OCI-LY7 (cell line): ENCODE data around the gene PKLR. TPM values are rescaled to one million over a fixed set of nuclear protein-coding genes. Genes with fewer than 3 reads are reported as not detected.
A peak's percentile ranks its signal among the peaks of the same experiment; 100 is the strongest.

Source experiments
- BruUV-seq: library from RNA; stranded (reverse); fragments of 400-500 nt; replicated peaks from 2 replicates; lab custom pipeline; 2021; lab: Mats Ljungman, UMichigan
- CTCF ChIA-PET: fragments of 300-600 bp; sonication (Branson Sonifier 250); formaldehyde crosslinking; loops from one replicate; lab custom pipeline; 2022; ENCODE audit warnings: antibody characterized with exemption; ENCODE audit not compliant: unreplicated experiment; lab: Charles Lee
- POLR2A ChIA-PET: fragments of 300-600 bp; sonication (Branson Sonifier 250); formaldehyde crosslinking; loops from one replicate; lab custom pipeline; 2022; ENCODE audit warnings: antibody characterized with exemption; lab: Charles Lee
- DNase-seq: peaks from one replicate; pipeline ENCODE4 v3.0.0-alpha.2; 2015; ENCODE audit warnings: low spot score
- H2AFZ ChIP-seq: fragments of 200-600 bp; sonication (generic), shearing (Covaris generic); 2 replicates; pipeline ENCODE4 v1.6.1; 2014; ENCODE audit warnings: mild to moderate bottlenecking, antibody characterized with exemption, low read length, moderate library complexity
- H3K27ac ChIP-seq: fragments of 200-600 bp; sonication (generic); 2 replicates; pipeline ENCODE4 v1.5.1; 2014; ENCODE audit warnings: mixed run types, low read depth, mild to moderate bottlenecking, moderate library complexity, low read length, inconsistent platforms; ENCODE audit not compliant: poor library complexity, severe bottlenecking
- H3K36me3 ChIP-seq: fragments of 200-600 bp; sonication (generic); 2 replicates; pipeline ENCODE4 v1.6.1; 2014; ENCODE audit warnings: mild to moderate bottlenecking, antibody characterized with exemption, low read length, moderate library complexity, mixed read lengths; ENCODE audit not compliant: insufficient read depth
- H3K4me1 ChIP-seq: fragments of 200-600 bp; sonication (generic); 2 replicates; pipeline ENCODE4 v1.5.1; 2014; ENCODE audit warnings: mild to moderate bottlenecking, low read length; ENCODE audit not compliant: insufficient read depth, poor library complexity, severe bottlenecking
- H3K4me2 ChIP-seq: fragments of 200-600 bp; sonication (generic); 2 replicates; pipeline ENCODE4 v1.6.1; 2014; ENCODE audit warnings: mild to moderate bottlenecking, low read length
- H3K4me3 ChIP-seq: fragments of 200-600 bp; sonication (generic); 2 replicates; pipeline ENCODE4 v1.5.1; 2014; ENCODE audit warnings: mild to moderate bottlenecking, low read depth, low read length; ENCODE audit not compliant: poor library complexity, severe bottlenecking
- H3K79me2 ChIP-seq: fragments of 200-600 bp; sonication (generic); 2 replicates; pipeline ENCODE4 v1.6.1; 2016; ENCODE audit warnings: low read depth, mild to moderate bottlenecking, low read length, moderate library complexity, mixed read lengths; ENCODE audit not compliant: insufficient read depth
- H3K9me2 ChIP-seq: fragments of 200-600 bp; sonication (generic); 2 replicates; pipeline ENCODE4 v1.6.1; 2016; ENCODE audit warnings: mild to moderate bottlenecking, low read length, mixed read lengths; ENCODE audit not compliant: insufficient read depth
- H3K9me3 ChIP-seq: fragments of 200-600 bp; sonication (generic); 2 replicates; pipeline ENCODE4 v1.6.1; 2014; ENCODE audit warnings: mild to moderate bottlenecking, mixed run types, low read length, mixed read lengths
- H4K20me1 ChIP-seq: fragments of 200-600 bp; sonication (generic); 2 replicates; pipeline ENCODE4 v1.6.1; 2014; ENCODE audit warnings: mild to moderate bottlenecking, antibody characterized with exemption, low read length, moderate library complexity, mixed read lengths; ENCODE audit not compliant: insufficient read depth
- CTCF ChIP-seq: fragments of 200-600 bp; sonication (generic); conservative IDR thresholded peaks from 2 replicates; pipeline ENCODE4 v1.5.1; 2014; ENCODE audit warnings: mild to moderate bottlenecking, antibody characterized with exemption, low read length, moderate library complexity, mixed read lengths
- EZH2phosphoT487 ChIP-seq: fragments of 200-600 bp; sonication (generic); IDR thresholded peaks from 2 replicates; pipeline ENCODE4 v1.6.1; 2018; ENCODE audit warnings: low read depth, borderline replicate concordance, mild to moderate bottlenecking, mixed run types, antibody characterized with exemption, low read length, moderate library complexity, mixed read lengths
- intact Hi-C: fragments of 100-400 bp; cut with micrococcal nuclease; formaldehyde crosslinking; loops from one replicate; pipeline ENCODE4 v1.10.0; 2022; ENCODE audit not compliant: unreplicated experiment
- total RNA-seq, 2 experiments: library from RNA; depleted of rRNA in 1 of 2; stranded (reverse); fragments of >200 nt in 1 of 2; shearing (Covaris generic) in 1 of 2; gene quantifications; 2 replicates each; pipeline ENCODE4 v1.2.3, GENCODE V29; 2014 to 2022

The PKLR gene
- total RNA-seq, 2 experiments from 2014 or later, result 0.19 to 0.51 TPM

GRCh38 chr1:155242805-155243358 is 58.4 kb downstream of the PKLR start:
- no peaks in the 10 kb centered on the region for H4K20me1 ChIP-seq
- peak overlapping the region; percentile 81 for H3K4me3 ChIP-seq
- TF ChIP-seq CTCF (no peak), EZH2phosphoT487 (no peak)
- H3K36me3 ChIP-seq, result 0 out of 2 replicates have a peak, but pooled peaks cover 7% of the 10 kb centered on the region
- H3K79me2 ChIP-seq, result peaks cover 16% of the 10 kb centered on the region; the same call in 1 of the 2 replicates
- intact Hi-C loops, result no loop called here
- peak overlapping the region; percentile 96 for H3K4me2 ChIP-seq
- CTCF ChIA-PET, result no interaction called here
- no peak overlapping the region for H2AFZ ChIP-seq
- no peaks in the 10 kb centered on the region for H3K9me2 ChIP-seq
- H3K27ac ChIP-seq, result peak overlapping the region; percentile 82
- no peak for DNase-seq
- no TSS peak for BruUV-seq
- POLR2A ChIA-PET, result interaction anchor here (0.7 kb wide), 1 partner anchor 190 kb away, joined by 5 read pairs; no protein-coding TSS in a partner anchor
- peaks cover 38% of the 10 kb centered on the region for H3K4me1 ChIP-seq
- no peaks in the 10 kb centered on the region for H3K9me3 ChIP-seq

- Histone ChIP-seq H3K27ac (peak overlapping the region; percentile 46), H4K20me1 (no peaks in the 10 kb centered on the region), H3K79me2 (peaks cover 16% of the 10 kb centered on the region; the same call in 1 of the 2 replicates), H3K9me3 (no peaks in the 10 kb centered on the region), H3K4me2 (peak overlapping the region; percentile 96), H2AFZ (no peak overlapping the region; the same call in 1 of the 2 replicates), H3K9me2 (no peaks in the 10 kb centered on the region), H3K36me3 (peaks cover 6% of the 10 kb centered on the region; the same call in 1 of the 2 replicates), H3K4me1 (peaks cover 38% of the 10 kb centered on the region), H3K4me3 (peak overlapping the region; percentile 70)
- no TSS peak for BruUV-seq
- POLR2A ChIA-PET, result no interaction called here
- DNase-seq, result no peak
- TF ChIP-seq CTCF, result no peak
- TF ChIP-seq EZH2phosphoT487, result no peak
- CTCF ChIA-PET, result interaction anchor here (0.9 kb wide), 1 partner anchor 9 kb away, joined by 3 read pairs; no protein-coding TSS in a partner anchor
- intact Hi-C loops, result no loop called here
These were observed 59.4 kb downstream of the PKLR start for GRCh38 chr1:155241841-155242264.
